ENCODE results near the gene NF2. TPM values are rescaled to one million over a fixed set of nuclear protein-coding genes. Genes with fewer than 3 reads are reported as not detected.
"Not testable (repeated sequence)": the region's sequence is repeated elsewhere in the genome, so short reads cannot be mapped to it uniquely, and the experiment has no call there.

Gene NF2
- total RNA-seq, 1 experiment from 2014 or later, result 92.4 TPM

DNA sequence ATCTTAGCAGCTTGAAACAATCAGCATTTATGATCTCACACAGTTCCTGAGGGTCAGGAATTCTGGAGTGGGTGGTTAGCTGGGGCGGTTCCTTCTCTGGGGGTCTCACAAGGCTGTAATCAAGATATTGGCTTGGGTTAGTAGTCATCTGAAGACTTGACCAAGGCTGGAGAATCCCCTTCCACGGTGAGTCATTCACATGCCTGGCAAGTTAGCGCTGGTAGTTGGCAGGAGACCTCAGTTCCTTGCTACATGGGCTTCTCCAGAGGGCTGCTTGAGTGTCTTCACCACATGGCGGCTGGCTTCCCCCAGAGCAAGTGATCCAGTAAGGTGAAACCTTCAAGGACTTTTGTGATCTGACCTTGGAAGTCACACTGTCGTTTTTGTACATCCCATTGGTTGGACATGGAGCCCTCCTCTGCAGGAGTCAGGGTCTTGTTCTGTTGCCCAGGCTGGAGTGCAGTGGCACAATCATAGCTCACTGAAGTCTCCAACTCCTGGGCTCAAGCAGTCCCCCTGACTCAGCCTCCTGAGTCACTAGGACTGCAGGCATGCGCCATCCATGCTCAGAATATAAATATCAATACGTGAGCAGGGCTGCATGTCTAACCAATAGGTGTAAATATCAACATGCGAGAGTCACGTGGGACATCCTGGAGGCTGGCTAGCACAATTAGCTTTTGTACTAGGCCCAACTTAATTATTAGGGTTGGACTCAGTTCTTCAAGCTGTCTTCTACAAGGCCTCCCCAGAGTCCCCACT lies 15.3 kb upstream of the NF2 start:
- intact Hi-C loops (cut with micrococcal nuclease), result no loop called here
- Mint-ChIP-seq H3K4me3 (ENCODE audit: unreplicated experiment) (no peak overlapping the region), H3K27me3 (ENCODE audit: insufficient read depth, unreplicated experiment) (no peaks in the 10 kb centered on the region), H3K36me3 (ENCODE audit: insufficient read depth, unreplicated experiment) (no peaks in the 10 kb centered on the region), H3K4me1 (ENCODE audit: insufficient read depth, unreplicated experiment) (no peaks in the 10 kb centered on the region), H3K9me3 (ENCODE audit: unreplicated experiment) (no peaks in the 10 kb centered on the region), H3K27ac (ENCODE audit: low read depth, unreplicated experiment) (no peak overlapping the region)
- ChIA-PET CTCF (interaction anchor here (0.6 to 3.3 kb wide), 11 partner anchors 9 to 193 kb away, joined by 3 to 13 read pairs (median 3); no protein-coding TSS in a partner anchor), POLR2A (interaction anchor here (0.6 to 1.0 kb wide), 4 partner anchors 11 to 41 kb away, joined by 3 to 4 read pairs (median 3); partner anchors contain the start of gene THOC5)
- TF ChIP-seq, protein P1, sequence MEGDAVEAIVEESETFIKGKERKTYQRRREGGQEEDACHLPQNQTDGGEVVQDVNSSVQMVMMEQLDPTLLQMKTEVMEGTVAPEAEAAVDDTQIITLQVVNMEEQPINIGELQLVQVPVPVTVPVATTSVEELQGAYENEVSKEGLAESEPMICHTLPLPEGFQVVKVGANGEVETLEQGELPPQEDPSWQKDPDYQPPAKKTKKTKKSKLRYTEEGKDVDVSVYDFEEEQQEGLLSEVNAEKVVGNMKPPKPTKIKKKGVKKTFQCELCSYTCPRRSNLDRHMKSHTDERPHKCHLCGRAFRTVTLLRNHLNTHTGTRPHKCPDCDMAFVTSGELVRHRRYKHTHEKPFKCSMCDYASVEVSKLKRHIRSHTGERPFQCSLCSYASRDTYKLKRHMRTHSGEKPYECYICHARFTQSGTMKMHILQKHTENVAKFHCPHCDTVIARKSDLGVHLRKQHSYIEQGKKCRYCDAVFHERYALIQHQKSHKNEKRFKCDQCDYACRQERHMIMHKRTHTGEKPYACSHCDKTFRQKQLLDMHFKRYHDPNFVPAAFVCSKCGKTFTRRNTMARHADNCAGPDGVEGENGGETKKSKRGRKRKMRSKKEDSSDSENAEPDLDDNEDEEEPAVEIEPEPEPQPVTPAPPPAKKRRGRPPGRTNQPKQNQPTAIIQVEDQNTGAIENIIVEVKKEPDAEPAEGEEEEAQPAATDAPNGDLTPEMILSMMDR (IDR thresholded peaks at IDR 0.05; ENCODE audit: unreplicated experiment), result no peak
- peak; percentile 92 for DNase-seq (ENCODE audit: unreplicated experiment)
- no TSS peak for BruUV-seq (replicated peaks)

DNA sequence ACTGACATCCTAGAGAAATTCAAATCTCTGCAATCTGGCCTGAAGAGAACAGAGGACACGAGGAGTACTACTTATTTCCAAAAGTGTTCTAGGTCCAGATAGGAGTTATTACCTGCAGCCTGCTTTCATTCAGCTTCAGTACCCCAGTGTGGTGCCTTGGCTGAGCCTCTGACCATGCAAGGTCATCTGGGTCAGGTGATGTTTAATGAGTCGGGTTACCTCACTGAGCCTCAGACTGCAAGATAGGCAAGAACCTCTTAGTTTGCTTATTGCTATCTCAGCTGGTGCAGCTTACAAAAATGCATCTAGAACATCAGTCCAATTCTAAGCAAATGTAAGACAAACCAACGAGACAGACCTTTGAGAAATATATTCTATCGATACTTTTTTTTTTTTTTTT lies 9.5 kb upstream of the NF2 start:
- Mint-ChIP-seq H3K9me3 (ENCODE audit: unreplicated experiment) (no peaks in the 10 kb centered on the region), H3K27ac (ENCODE audit: low read depth, unreplicated experiment) (no peak overlapping the region), H3K4me1 (ENCODE audit: insufficient read depth, unreplicated experiment) (no peaks in the 10 kb centered on the region), H3K27me3 (ENCODE audit: insufficient read depth, unreplicated experiment) (no peaks in the 10 kb centered on the region), H3K4me3 (ENCODE audit: unreplicated experiment) (no peak overlapping the region), H3K36me3 (ENCODE audit: insufficient read depth, unreplicated experiment) (no peaks in the 10 kb centered on the region)
- intact Hi-C loops (cut with micrococcal nuclease), result no loop called here
- BruUV-seq (replicated peaks), result no TSS peak
- TF ChIP-seq, protein P1 (IDR thresholded peaks at IDR 0.05; ENCODE audit: unreplicated experiment), result no peak
- ChIA-PET CTCF (interaction anchor here (0.5 to 1.1 kb wide), 3 partner anchors 20 to 161 kb away, joined by 3 to 4 read pairs (median 4); partner anchors contain the start of gene THOC5), POLR2A (no interaction called here)
- DNase-seq (ENCODE audit: unreplicated experiment), result no peak

DNA sequence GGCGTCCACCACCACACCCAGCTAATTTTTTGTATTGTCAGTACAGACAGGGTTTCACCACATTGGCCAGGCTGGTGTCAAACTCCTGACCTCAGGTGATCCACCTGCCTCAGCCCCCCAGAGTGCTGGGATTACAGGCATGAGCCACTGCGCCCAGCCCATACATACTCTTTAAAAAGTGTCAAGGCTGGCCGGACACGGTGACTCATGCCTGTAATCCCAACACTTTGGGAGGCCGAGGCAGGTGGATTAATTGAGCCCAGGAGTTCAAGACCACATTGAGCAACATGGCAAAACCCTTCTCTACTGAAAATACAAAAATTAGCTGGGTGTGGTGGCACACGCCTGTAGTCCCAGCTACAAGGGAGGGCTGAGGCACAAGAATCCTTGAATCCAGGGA lies 9.0 kb upstream of the NF2 start:
- H3K4me1 Mint-ChIP-seq (ENCODE audit: insufficient read depth, unreplicated experiment); H3K4me3 Mint-ChIP-seq (ENCODE audit: unreplicated experiment); H3K27ac Mint-ChIP-seq (ENCODE audit: low read depth, unreplicated experiment); H3K27me3 Mint-ChIP-seq (ENCODE audit: insufficient read depth, unreplicated experiment); H3K9me3 Mint-ChIP-seq (ENCODE audit: unreplicated experiment); intact Hi-C loops (cut with micrococcal nuclease); BruUV-seq (replicated peaks); DNase-seq (ENCODE audit: unreplicated experiment); H3K36me3 Mint-ChIP-seq (ENCODE audit: insufficient read depth, unreplicated experiment): not testable (repeated sequence)
- CTCF ChIA-PET, result interaction anchor here (0.5 to 1.6 kb wide), 5 partner anchors 20 to 293 kb away, joined by 3 to 5 read pairs (median 4); partner anchors contain the start of gene THOC5
- POLR2A ChIA-PET, result interaction anchor here (0.6 to 0.8 kb wide), 3 partner anchors 41 to 353 kb away, joined by 3 read pairs; partner anchors contain the start of gene THOC5

DNA sequence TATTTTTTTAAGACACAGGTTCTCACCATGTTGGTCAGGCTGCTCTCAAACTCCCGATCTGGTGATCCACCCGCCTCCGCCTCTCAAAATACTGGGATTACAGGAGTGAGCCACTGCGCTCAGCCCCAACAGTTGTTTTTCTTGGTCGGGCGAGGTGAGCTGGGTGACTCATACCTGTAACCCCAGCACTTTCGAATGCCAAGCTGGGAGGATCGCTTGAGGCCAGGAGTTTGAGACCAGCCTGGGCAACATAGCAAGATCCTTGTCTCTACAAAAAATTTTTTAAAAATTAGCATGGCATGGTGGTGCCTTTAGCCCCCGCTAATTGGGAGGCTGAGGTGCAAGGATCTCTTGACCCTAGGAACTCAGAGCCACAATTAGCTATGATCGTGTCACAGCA lies 7.0 kb upstream of the NF2 start:
- DNase-seq (ENCODE audit: unreplicated experiment), result no peak
- Mint-ChIP-seq H3K36me3 (ENCODE audit: insufficient read depth, unreplicated experiment) (no peaks in the 10 kb centered on the region), H3K27me3 (ENCODE audit: insufficient read depth, unreplicated experiment) (no peaks in the 10 kb centered on the region), H3K9me3 (ENCODE audit: unreplicated experiment) (no peaks in the 10 kb centered on the region), H3K4me3 (ENCODE audit: unreplicated experiment) (no peak overlapping the region), H3K4me1 (ENCODE audit: insufficient read depth, unreplicated experiment) (no peaks in the 10 kb centered on the region), H3K27ac (ENCODE audit: low read depth, unreplicated experiment) (no peak overlapping the region)
- ChIA-PET CTCF (interaction anchor here (0.7 to 3.4 kb wide), 3 partner anchors 8 to 32 kb away, joined by 4 to 13 read pairs (median 6); no protein-coding TSS in a partner anchor), POLR2A (no interaction called here)
- TF ChIP-seq, protein P1 (IDR thresholded peaks at IDR 0.05; ENCODE audit: unreplicated experiment), result no peak
- BruUV-seq (replicated peaks), result no TSS peak
- intact Hi-C loops (cut with micrococcal nuclease), result no loop called here

DNA sequence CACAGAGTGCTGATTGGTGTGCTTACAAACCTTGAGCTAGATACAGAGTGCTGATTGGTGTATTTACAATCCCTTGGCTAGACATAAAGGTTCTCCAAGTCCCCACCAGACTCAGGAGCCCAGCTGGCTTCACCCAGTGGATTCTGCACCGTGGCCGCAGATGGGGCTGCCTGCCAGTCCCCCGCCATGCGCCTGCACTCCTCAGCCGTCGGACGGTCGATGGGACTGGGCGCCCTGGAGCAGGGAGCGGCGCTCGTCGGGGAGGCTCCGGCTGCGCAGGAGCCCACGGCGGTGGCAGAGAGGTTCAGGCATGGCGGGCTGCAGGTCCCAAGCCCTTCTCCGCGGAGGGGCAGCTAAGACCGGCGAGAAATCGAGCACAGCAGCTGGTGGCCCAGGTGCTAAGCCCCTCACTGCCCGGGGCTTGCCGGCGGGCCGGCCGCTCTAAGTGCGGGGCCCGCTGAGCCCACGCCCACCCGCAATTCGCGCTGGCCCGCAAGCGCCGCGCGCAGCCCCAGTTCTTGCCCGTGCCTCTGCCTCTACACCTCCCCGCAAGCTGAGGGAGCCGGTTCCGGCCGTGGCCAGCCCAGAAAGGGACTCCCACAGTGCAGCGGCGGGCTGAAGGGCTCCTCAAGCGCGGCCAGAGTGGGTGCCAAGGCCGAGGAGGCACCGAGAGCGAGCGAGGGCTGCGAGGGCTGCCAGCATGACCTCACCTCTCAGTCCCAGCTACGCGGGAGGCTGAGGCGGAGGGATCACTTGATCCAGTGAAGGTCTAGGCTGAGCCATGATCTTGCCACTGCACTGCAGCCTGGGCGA lies 5.4 kb upstream of the NF2 start:
- not testable (repeated sequence) for H3K27me3 Mint-ChIP-seq (ENCODE audit: insufficient read depth, unreplicated experiment)
- CTCF ChIA-PET, result interaction anchor here (0.6 to 3.4 kb wide), 4 partner anchors 10 to 407 kb away, joined by 3 to 13 read pairs (median 6); no protein-coding TSS in a partner anchor

More for the DNA sequence above, 5.4 kb upstream of the NF2 start:
- H3K9me3 Mint-ChIP-seq (ENCODE audit: unreplicated experiment); H3K4me3 Mint-ChIP-seq (ENCODE audit: unreplicated experiment); intact Hi-C loops (cut with micrococcal nuclease); H3K27ac Mint-ChIP-seq (ENCODE audit: low read depth, unreplicated experiment); H3K36me3 Mint-ChIP-seq (ENCODE audit: insufficient read depth, unreplicated experiment); DNase-seq (ENCODE audit: unreplicated experiment); BruUV-seq (replicated peaks); H3K4me1 Mint-ChIP-seq (ENCODE audit: insufficient read depth, unreplicated experiment): not testable (repeated sequence)
- POLR2A ChIA-PET, result interaction anchor here (1.0 kb wide), 1 partner anchor 18 kb away, joined by 3 read pairs; no protein-coding TSS in a partner anchor

Measured in MCF 10A (cell line).